GM21528 (cell line): ENCODE data around the gene NHS.

Source experiments
- ATAC-seq: cut with Tn5 transposase; IDR thresholded peaks from one replicate; pipeline ENCODE4 v1.9.1; 2021; ENCODE audit warnings: mild to moderate bottlenecking, moderate library complexity; ENCODE audit not compliant: unreplicated experiment, low FRiP score

The NHS gene

GRCh38 chrX:17374619-17375366 is at the start of gene NHS:
TSS of gene NHS (plus strand) at chrX:17375200. CDS start at chrX:17375758, 558 bp downstream.
- ATAC-seq = no peak

GRCh38 chrX:17328837-17329236 is 46.2 kb upstream of the NHS start:
- no peak for ATAC-seq

- no peak for ATAC-seq
These were observed 38.6 kb upstream of the NHS start for GRCh38 chrX:17336377-17336776.

GRCh38 chrX:17355976-17356375 is 19.0 kb upstream of the NHS start:
- ATAC-seq = no peak

GRCh38 chrX:17359500-17359899 is 15.5 kb upstream of the NHS start:
- no peak for ATAC-seq

- no peak for ATAC-seq
These were observed 13.4 kb upstream of the NHS start for GRCh38 chrX:17361620-17362019.

GRCh38 chrX:17368002-17368401 is 7.0 kb upstream of the NHS start:
- ATAC-seq = no peak

GRCh38 chrX:17369309-17369708 is 5.7 kb upstream of the NHS start:
- no peak for ATAC-seq

GRCh38 chrX:17370191-17370590 is 4.8 kb upstream of the NHS start:
- no peak for ATAC-seq

- no peak for ATAC-seq
These were observed 2.9 kb upstream of the NHS start for GRCh38 chrX:17372052-17372451.

GRCh38 chrX:17373337-17373736 is 1.7 kb upstream of the NHS start:
- ATAC-seq = no peak

- no peak for ATAC-seq
These were observed 302 bp downstream of the NHS start for GRCh38 chrX:17375367-17375636.

- ATAC-seq = no peak
These were observed 834 bp downstream of the NHS start for GRCh38 chrX:17375637-17376430.

- ATAC-seq = no peak
These were observed 1.6 kb downstream of the NHS start for GRCh38 chrX:17376431-17377077.

GRCh38 chrX:17377091-17377717 is 2.2 kb downstream of the NHS start:
- no peak for ATAC-seq

GRCh38 chrX:17377795-17378194 is 2.8 kb downstream of the NHS start:
- ATAC-seq = no peak

GRCh38 chrX:17380221-17380620 is 5.2 kb downstream of the NHS start:
- ATAC-seq = no peak

- no peak for ATAC-seq
These were observed 15.4 kb downstream of the NHS start for GRCh38 chrX:17390419-17390850.

GRCh38 chrX:17395154-17395553 is 20.2 kb downstream of the NHS start:
- ATAC-seq = no peak

- no peak for ATAC-seq
These were observed 22.1 kb downstream of the NHS start for GRCh38 chrX:17397074-17397473.

GRCh38 chrX:17403189-17403691 is 28.2 kb downstream of the NHS start:
- ATAC-seq = no peak
